GM12801 (cell line): ENCODE data around the gene PDE1C.

Experiments
- CTCF ChIP-seq: IDR thresholded peaks from one replicate; pipeline ENCODE4 v1.5.1; 2011; ENCODE audit warnings: control low read depth; ENCODE audit not compliant: insufficient read length; ENCODE audit errors: extremely low read depth

Gene PDE1C

DNA sequence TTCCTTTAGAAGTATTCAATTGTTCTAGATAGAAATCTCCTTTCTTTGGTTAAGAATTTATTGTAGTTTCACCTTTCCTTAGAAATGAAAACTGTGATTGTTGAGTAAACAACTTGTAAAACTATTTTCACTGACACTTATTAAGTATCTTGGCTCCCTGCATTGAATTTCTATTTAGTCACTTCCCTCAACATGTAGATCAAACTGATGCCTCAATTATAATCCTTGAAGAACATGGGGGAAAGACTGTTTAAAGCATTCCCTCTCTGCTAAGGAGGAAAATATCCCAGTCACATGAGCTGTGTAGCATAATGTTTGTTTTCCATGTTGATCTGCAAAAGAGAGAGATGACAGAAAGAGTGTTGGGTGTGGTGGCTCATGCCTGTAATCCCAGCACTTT lies 99.7 kb downstream of the PDE1C start:
- no peak for TF ChIP-seq CTCF

GRCh38 chr7:31963569-31964175 lies 106.5 kb downstream of the PDE1C start:
- TF ChIP-seq CTCF, result no peak

- no peak for TF ChIP-seq CTCF
Observed at GRCh38 chr7:31962246-31962645, 108.0 kb downstream of the PDE1C start.

DNA sequence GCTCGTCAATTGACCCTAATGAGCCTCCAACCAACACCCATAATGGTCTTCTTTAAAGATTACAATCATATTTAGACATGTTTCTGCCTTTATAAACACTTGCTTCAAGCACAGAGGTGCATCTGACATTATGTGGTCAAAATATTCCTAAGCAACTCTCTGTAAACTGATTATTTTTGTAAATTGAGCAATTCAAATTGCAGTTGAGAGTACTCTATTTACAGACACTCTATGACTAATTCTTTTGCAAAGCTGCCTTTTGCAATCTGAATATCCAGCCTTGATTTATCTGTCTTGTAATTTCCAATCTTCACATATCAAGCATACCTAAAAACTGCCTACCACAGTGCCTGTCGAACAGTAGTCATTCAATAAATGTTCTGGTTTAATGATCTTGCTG lies 112.0 kb downstream of the PDE1C start:
- no peak for TF ChIP-seq CTCF

- TF ChIP-seq CTCF, result no peak
Observed at GRCh38 chr7:31957756-31958155, 112.5 kb downstream of the PDE1C start.

DNA sequence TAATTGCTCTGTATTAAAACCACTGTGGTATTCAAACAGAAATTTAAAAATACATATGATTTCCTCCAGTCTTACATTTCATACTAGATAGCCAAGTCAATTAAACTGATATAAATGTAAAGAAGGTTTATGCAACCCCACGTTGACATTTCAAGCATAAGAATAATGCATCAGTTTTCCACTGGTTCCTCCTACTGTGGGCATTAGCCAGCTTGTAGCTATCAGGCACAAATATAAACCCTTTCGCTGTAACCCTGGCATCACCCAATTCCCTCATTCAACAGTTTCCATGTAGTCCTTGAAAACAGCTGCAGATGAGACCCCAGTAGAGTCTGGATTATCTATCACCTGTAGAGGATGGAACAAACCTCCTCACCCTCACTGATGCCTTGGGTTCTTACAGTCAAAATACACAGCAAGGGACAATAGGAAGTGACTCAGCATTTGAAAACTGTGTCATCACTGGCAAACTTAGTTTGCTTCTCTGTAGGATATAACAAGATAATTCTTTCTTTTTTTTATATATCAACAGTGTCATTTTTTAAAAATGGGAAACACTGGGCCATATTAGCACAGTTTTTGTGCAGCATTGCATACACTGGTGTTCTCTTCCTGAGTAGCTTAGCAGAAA lies 113.0 kb downstream of the PDE1C start:
- TF ChIP-seq CTCF, result no peak

DNA sequence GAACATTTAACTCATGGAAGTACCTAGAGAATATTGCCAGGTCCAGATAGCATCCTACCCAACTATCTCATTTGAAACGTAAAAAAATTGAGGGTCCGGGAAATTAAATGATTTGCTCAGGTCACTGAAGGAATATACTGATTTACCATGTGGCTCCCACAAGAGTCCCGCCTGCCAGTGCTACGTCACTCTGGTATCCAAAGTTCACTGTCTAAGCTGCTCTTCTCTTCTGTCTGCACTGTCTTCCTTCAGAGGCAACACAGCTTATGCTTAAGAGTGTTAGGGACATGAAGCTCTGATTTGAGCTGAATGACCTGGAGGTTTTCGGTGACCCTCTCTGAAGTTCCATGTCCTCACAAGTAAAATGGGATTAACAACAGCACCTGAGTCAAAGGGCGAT lies 114.6 kb downstream of the PDE1C start:
- TF ChIP-seq CTCF, result no peak

DNA sequence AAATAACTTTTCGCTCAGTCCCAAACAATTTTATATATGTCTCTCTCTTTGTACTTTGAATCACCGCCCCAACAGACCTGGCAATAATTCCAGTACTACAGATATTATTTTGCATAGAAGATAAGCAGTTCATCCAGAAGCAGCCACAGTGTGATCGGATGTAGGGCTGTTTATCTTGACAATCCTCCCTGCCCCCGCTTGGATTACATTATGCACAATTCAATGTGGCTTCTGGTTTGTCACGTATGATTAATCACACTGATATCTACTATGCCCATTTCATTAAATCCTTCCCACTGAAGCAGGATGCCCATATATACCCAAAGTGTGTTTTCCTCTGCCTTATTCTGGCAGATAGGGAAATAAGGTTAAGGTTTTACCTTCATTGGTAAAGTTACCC lies 115.2 kb downstream of the PDE1C start:
- no peak for TF ChIP-seq CTCF
